GM18870 (cell line): ENCODE data around the gene GCK.

Experiments
- ATAC-seq: cut with Tn5 transposase; IDR thresholded peaks from one replicate; pipeline ENCODE4 v1.9.1; 2021; ENCODE audit warnings: moderate library complexity; ENCODE audit not compliant: unreplicated experiment

The GCK gene

GRCh38 chr7:44189286-44189992 is at the start of gene GCK:
Gene GCK (minus strand): TSS chr7:44189439. CDS start chr7:44188953, 486 bp downstream.
- ATAC-seq: no peak

- no peak for ATAC-seq
Measured at GRCh38 chr7:44238116-44238695, 49.0 kb upstream of the GCK start.

GRCh38 chr7:44237696-44238095 is 48.5 kb upstream of the GCK start:
- ATAC-seq: no peak

- ATAC-seq: no peak
Measured at GRCh38 chr7:44236333-44236728, 47.1 kb upstream of the GCK start.

- no peak for ATAC-seq
Measured at GRCh38 chr7:44235582-44236332, 46.5 kb upstream of the GCK start.

- no peak for ATAC-seq
Measured at GRCh38 chr7:44235066-44235465, 45.8 kb upstream of the GCK start.

GRCh38 chr7:44232901-44233715 is 43.9 kb upstream of the GCK start:
- no peak for ATAC-seq

GRCh38 chr7:44232396-44232795 is 43.2 kb upstream of the GCK start:
- ATAC-seq: no peak

- no peak for ATAC-seq
Measured at GRCh38 chr7:44231088-44231487, 41.8 kb upstream of the GCK start.

- ATAC-seq: no peak
Measured at GRCh38 chr7:44230286-44230685, 41.0 kb upstream of the GCK start.

- ATAC-seq: no peak
Measured at GRCh38 chr7:44229546-44230105, 40.4 kb upstream of the GCK start.

GRCh38 chr7:44228571-44229350 is 39.5 kb upstream of the GCK start:
- no peak for ATAC-seq

GRCh38 chr7:44227911-44228310 is 38.7 kb upstream of the GCK start:
- no peak for ATAC-seq

GRCh38 chr7:44226396-44226753 is 37.1 kb upstream of the GCK start:
- no peak for ATAC-seq

GRCh38 chr7:44225566-44226395 is 36.5 kb upstream of the GCK start:
- ATAC-seq: no peak

GRCh38 chr7:44224974-44225565 is 35.8 kb upstream of the GCK start:
- ATAC-seq: no peak

GRCh38 chr7:44224080-44224973 is 35.1 kb upstream of the GCK start:
- no peak for ATAC-seq
